Endothelial cell (in vitro differentiated cells): ENCODE results near the gene ABCA9. TPM values are rescaled to one million over a fixed set of nuclear protein-coding genes. Genes with fewer than 3 reads are reported as not detected.

Source experiments
- DNase-seq: peaks from one replicate; pipeline ENCODE4 v3.0.0; 2021; ENCODE audit warnings: low spot score
- H3K27ac Mint-ChIP-seq: one replicate; pipeline ENCODE4 v1.8.0; 2021; ENCODE audit warnings: mixed read lengths, inconsistent platforms; ENCODE audit not compliant: unreplicated experiment
- H3K27me3 Mint-ChIP-seq: one replicate; pipeline ENCODE4 v1.8.0; 2021; ENCODE audit warnings: mild to moderate bottlenecking, moderate library complexity, mixed read lengths, inconsistent platforms; ENCODE audit not compliant: unreplicated experiment
- H3K36me3 Mint-ChIP-seq: one replicate; pipeline ENCODE4 v1.8.0; 2021; ENCODE audit warnings: mild to moderate bottlenecking, low read depth, mixed read lengths, inconsistent platforms; ENCODE audit not compliant: unreplicated experiment
- H3K4me1 Mint-ChIP-seq: one replicate; pipeline ENCODE4 v1.8.0; 2021; ENCODE audit warnings: mild to moderate bottlenecking, mixed read lengths, inconsistent platforms; ENCODE audit not compliant: unreplicated experiment
- H3K4me3 Mint-ChIP-seq: one replicate; pipeline ENCODE4 v1.8.0; 2021; ENCODE audit warnings: mild to moderate bottlenecking, mixed read lengths, inconsistent platforms; ENCODE audit not compliant: unreplicated experiment
- H3K9me3 Mint-ChIP-seq: one replicate; pipeline ENCODE4 v1.8.0; 2021; ENCODE audit warnings: mixed read lengths, inconsistent platforms; ENCODE audit not compliant: unreplicated experiment
- long read RNA-seq: library from polyadenylated mRNA; unstranded; transcript quantifications from one replicate; pipeline ENCODE4 v2.0.0, GENCODE V29; 2020; ENCODE audit not compliant: unreplicated experiment
- total RNA-seq: library from RNA; stranded (reverse); fragmentation: NEBNext Ultra II Directional; extraction: Animal tissue kit (Norgen Biotek cat#: 25700); gene quantifications from one replicate; pipeline ENCODE4 v1.2.1, GENCODE V29; 2021; ENCODE audit not compliant: unreplicated experiment
- TF ChIP-seq, protein P1 (sequence below): fragments of 200-600 bp; sonication (generic); IDR thresholded peaks from one replicate; pipeline ENCODE4 v1.5.0; 2021; ENCODE audit warnings: antibody characterized with exemption; ENCODE audit not compliant: unreplicated experiment

Gene ABCA9
- total RNA-seq, result 0.23 TPM
- long read RNA-seq, result 0 reads

GRCh38 chr17:69060822-69061221 is at the start of gene ABCA9:
Gene ABCA9 (minus strand): TSS chr17:69060927. CDS start chr17:69051126, 9,801 bp downstream.
- H3K9me3 Mint-ChIP-seq, result no peaks in the 10 kb centered on the region
- H3K4me1 Mint-ChIP-seq, result peaks cover 4% of the 10 kb centered on the region
- TF ChIP-seq, protein P1, sequence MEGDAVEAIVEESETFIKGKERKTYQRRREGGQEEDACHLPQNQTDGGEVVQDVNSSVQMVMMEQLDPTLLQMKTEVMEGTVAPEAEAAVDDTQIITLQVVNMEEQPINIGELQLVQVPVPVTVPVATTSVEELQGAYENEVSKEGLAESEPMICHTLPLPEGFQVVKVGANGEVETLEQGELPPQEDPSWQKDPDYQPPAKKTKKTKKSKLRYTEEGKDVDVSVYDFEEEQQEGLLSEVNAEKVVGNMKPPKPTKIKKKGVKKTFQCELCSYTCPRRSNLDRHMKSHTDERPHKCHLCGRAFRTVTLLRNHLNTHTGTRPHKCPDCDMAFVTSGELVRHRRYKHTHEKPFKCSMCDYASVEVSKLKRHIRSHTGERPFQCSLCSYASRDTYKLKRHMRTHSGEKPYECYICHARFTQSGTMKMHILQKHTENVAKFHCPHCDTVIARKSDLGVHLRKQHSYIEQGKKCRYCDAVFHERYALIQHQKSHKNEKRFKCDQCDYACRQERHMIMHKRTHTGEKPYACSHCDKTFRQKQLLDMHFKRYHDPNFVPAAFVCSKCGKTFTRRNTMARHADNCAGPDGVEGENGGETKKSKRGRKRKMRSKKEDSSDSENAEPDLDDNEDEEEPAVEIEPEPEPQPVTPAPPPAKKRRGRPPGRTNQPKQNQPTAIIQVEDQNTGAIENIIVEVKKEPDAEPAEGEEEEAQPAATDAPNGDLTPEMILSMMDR, result no peak
- H3K36me3 Mint-ChIP-seq, result peaks cover 4% of the 10 kb centered on the region
- no peak for DNase-seq
- H3K27me3 Mint-ChIP-seq, result no peaks in the 10 kb centered on the region
- no peak within 1 kb of the TSS for H3K27ac Mint-ChIP-seq
- H3K4me3 Mint-ChIP-seq, result no peak within 1 kb of the TSS

GRCh38 chr17:69105907-69106730 is 45.4 kb upstream of the ABCA9 start:
- TF ChIP-seq, protein P1, result no peak
- H3K4me3 Mint-ChIP-seq, result no peak overlapping the region
- H3K27me3 Mint-ChIP-seq, result peaks cover 2% of the 10 kb centered on the region
- no peak for DNase-seq
- no peak overlapping the region for H3K27ac Mint-ChIP-seq
- no peaks in the 10 kb centered on the region for H3K4me1 Mint-ChIP-seq
- no peaks in the 10 kb centered on the region for H3K9me3 Mint-ChIP-seq
- H3K36me3 Mint-ChIP-seq, result no peaks in the 10 kb centered on the region

DNA sequence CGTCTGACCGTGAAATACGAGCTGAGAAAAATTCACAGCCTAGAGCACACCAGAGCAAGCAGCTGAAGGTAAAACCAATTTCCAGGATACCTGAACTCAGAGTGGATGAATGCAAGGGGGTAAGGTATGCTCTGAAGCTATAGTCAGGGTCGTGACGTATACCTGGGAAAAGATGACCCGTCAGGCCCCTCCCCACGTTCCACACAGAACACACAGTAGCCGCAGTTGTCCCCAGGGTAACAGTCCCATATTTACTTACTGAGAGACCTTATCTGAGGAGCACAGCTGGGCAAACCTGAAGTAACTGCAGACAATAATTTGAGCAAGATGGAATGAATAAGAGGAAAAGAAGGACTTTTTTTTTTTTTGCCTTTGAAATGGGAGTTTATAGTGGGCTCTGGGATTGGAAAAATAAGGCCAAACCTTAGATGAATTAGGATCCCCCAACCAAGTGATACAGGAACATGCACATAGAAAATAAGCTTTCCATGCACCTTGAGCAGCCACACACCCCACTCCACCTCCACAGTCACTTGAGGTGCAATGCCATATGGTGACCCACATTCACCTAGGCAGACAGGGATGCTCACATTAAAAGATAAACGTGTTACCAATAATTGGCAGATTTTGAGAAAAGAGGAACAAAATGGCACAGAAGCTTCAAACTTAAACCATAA is 43.0 kb upstream of the ABCA9 start:
- TF ChIP-seq, protein P1, result no peak
- no peaks in the 10 kb centered on the region for H3K4me1 Mint-ChIP-seq
- no peaks in the 10 kb centered on the region for H3K36me3 Mint-ChIP-seq
- no peak overlapping the region for H3K27ac Mint-ChIP-seq
- peaks cover 2% of the 10 kb centered on the region for H3K27me3 Mint-ChIP-seq
- DNase-seq, result no peak
- no peak overlapping the region for H3K4me3 Mint-ChIP-seq
- no peaks in the 10 kb centered on the region for H3K9me3 Mint-ChIP-seq

- no peak for DNase-seq
- H3K4me1 Mint-ChIP-seq, result peaks cover under 1% of the 10 kb centered on the region
- H3K4me3 Mint-ChIP-seq, result no peak overlapping the region
- no peaks in the 10 kb centered on the region for H3K9me3 Mint-ChIP-seq
- H3K27me3 Mint-ChIP-seq, result no peaks in the 10 kb centered on the region
- TF ChIP-seq, protein P1, result no peak
- H3K27ac Mint-ChIP-seq, result no peak overlapping the region
- H3K36me3 Mint-ChIP-seq, result no peaks in the 10 kb centered on the region
Measured at GRCh38 chr17:69098625-69099024, 37.9 kb upstream of the ABCA9 start.

DNA sequence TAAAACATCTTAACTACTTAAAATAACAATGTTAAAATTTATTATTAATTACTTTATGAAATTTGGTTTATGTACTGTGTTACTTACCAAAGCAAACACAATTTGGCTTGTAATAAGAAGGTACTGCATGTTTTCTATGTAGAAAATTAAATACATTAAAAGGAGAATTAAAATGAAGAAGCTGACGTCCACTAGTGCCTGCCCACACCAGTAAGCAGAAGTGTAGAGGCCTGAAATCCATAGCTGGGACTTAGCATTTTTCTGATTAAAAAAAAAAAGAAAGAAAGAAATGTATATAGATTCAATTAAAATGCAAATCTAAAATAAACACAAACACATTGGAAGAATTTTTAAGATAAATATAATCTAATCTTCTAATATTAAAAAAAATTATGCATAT is 35.8 kb upstream of the ABCA9 start:
- H3K27ac Mint-ChIP-seq, result no peak overlapping the region
- peaks cover 6% of the 10 kb centered on the region for H3K4me1 Mint-ChIP-seq
- H3K4me3 Mint-ChIP-seq, result no peak overlapping the region
- no peaks in the 10 kb centered on the region for H3K9me3 Mint-ChIP-seq
- TF ChIP-seq, protein P1, result no peak
- DNase-seq, result no peak
- H3K27me3 Mint-ChIP-seq, result no peaks in the 10 kb centered on the region
- no peaks in the 10 kb centered on the region for H3K36me3 Mint-ChIP-seq
